Right ventricle myocardium inferior (tissue), 1 donor: ENCODE results near the gene HABP2. TPM values are rescaled to one million over a fixed set of nuclear protein-coding genes. Genes with fewer than 3 reads are reported as not detected.

Experiments used
- ATAC-seq: fragments of 200-7000 bp; cut with Tn5 transposase; one replicate; pipeline ENCODE4 v1.9.1; 2020; ENCODE audit warnings: mild to moderate bottlenecking, moderate library complexity
- DNase-seq: peaks from one replicate; pipeline ENCODE4 v3.0.0; 2021; ENCODE audit errors: missing footprints
- intact Hi-C: fragments of 100-400 bp; cut with DNase I; formaldehyde crosslinking; loops from one replicate; pipeline ENCODE4 v1.11.0; 2022
- total RNA-seq: library from RNA; stranded (reverse); fragmentation: NEBNext Ultra II Directional; extraction: Animal tissue kit (Norgen Biotek cat#: 25700); gene quantifications from one replicate; pipeline ENCODE4 v1.2.1, GENCODE V29; 2021
- donor health status: DM: no; HTN: yes; CAD: no; lungs with severe emphysema.

The HABP2 gene
- total RNA-seq, 1 donor from 2014 or later = not detected

- DNase-seq (no peak), ATAC-seq (no peak)
- intact Hi-C loops = no loop called here
These were observed 28.2 kb downstream of the HABP2 start for GRCh38 chr10:113581092-113581491.

DNA sequence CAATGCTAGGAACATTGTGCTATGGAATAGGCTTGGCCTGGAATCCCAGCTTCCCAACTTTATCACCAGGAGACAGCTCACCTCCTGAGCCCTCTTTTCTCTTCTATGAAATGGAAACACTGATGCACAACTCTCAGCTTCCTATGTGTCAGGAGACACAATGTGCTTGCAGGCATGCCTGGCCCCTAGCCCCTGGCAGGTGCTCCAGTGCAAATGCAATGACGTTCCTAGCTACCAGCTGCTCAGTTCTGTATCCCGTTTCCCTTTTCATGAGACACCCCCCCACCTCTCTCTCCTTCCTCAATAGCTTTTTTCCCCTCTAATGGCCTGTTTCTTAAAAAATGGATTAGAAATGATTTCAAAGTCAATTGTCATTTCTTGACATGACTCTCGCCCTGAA is 30.7 kb downstream of the HABP2 start:
- ATAC-seq (no peak), DNase-seq (no peak)
- intact Hi-C loops = no loop called here

DNA sequence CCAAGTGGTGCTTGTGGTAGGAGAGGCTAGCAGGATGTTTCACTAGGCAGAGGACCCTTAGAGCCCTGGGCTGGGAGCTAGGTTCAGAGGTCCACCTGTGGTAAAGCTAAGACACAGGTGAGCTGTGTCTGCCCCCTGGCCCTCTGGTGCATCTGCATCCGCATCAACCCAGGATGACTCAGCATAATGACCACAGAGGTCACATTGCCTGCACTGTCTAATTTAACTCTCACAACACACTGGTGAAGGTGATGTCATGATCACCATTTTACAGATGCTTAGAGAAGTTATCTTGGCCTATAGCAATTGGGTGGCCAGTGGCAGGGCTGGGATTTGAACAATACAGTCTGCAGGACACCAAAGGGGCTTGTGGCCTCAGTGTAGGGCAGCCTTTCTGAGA is 33.1 kb downstream of the HABP2 start:
- DNase-seq = no peak
- intact Hi-C loops = no loop called here
- peak; percentile 6 for ATAC-seq

DNA sequence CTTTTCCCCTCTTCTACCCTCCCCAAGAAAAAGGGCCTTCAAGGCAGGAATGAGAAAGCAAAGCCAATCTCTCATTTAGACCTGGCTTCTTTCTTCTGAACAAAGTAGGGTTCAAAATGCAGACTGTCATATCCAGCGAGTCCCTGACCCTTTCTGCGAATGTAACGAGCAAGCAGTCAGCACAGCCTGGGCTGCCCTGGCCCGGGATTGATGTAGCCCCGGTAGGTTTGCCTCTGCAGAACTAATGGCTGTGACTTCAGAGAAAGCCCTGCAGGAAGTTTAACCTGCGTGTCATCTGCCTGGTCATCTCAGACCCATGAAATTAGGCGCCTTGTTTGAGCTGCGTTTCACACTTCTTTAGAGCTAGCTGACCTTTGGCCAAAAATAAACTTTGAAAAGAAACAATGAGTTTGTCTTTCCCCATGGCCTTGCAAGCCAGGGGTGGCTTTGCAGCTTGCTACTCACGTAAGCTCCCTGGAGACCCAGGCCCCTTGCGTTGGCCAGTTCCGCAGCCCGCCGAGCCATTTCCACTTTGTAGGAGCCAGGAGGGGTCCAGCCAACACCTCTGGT is 36.4 kb downstream of the HABP2 start:
- no peak for DNase-seq
- ATAC-seq = no peak
- intact Hi-C loops = no loop called here

GRCh38 chr10:113590581-113590980 is 37.7 kb downstream of the HABP2 start:
- ATAC-seq (no peak), DNase-seq (no peak)
- intact Hi-C loops = no loop called here

- ATAC-seq (no peak), DNase-seq (no peak)
- intact Hi-C loops = no loop called here
These were observed 39.5 kb downstream of the HABP2 start for GRCh38 chr10:113592380-113592779.

DNA sequence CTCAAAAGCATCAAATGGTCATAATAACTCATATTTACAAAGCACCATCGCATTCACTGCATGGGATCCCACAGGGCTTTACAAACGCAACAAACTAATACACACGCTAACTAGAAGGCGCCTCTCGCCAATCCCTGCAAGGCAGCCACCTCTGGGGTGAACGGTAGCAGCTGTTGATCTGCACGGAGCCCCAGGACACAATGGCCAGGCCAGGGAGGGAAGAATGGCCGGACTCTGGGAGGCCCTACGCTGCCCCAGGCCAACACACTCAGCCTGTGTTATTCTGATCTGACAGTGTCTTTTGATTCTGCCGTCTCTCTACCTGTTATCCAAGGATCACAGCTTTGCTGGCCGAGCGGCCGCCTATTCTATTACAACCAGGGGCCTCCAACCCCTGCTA is 41.8 kb downstream of the HABP2 start:
- DNase-seq (no peak), ATAC-seq (no peak)
- intact Hi-C loops = no loop called here

DNA sequence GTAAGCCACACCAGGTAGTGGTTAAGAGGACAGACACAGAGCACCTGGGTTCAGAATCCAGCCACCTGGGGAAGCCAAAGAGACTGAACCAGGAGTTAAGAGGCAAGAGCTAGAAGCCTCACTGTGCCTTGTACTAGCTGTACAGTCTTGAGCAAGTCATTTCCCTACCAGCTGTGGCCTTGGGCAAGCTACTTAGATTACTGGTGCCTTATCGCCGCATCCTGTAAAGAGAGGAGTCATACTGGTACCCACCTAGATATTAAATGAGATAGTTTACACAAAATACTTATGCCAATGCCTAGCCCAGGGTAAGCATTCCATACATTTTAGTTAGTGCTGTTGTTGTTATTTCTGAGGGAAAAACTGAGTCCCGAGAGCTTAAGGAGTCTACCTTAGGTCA is 47.7 kb downstream of the HABP2 start:
- intact Hi-C loops = no loop called here
- DNase-seq (no peak), ATAC-seq (no peak)

DNA sequence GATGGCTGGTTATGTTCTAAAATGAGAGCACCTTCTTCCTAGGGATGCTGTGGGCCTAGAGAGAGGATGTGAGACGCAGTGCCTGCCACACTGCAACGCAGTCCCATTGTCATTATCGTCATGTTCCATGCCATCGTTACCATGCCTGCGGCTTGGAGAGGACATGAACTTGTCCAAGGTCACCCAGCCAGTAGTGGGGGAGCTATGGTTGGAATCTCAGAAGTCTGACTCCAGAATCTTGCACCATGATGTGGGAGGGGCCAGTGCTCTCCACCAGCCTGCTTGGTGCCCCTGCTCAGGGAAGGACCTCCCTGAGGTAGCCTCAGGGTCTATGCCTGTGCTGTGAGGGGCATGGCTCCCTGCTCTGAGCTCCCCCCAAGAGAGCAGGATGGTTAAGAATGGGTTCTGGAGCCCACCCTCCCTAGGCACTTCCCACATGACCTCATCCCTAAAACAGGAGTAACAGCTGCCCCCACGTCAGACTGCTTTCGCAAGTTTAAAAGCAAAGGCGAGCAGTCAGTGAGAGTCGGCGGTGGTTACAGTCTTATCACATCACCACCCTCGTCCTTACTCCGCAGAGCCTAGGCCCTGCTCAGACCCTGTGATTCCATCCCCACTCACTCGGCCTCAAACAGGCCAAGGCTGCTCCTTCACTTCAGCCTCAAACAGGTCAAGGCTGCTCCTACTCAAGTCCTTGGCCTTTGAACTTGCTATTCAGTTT is 50.4 kb downstream of the HABP2 start:
- ATAC-seq (peak; percentile 55), DNase-seq (no peak)
- intact Hi-C loops = no loop called here

- ATAC-seq (peak; percentile 38), DNase-seq (peak; percentile 73)
- intact Hi-C loops = no loop called here
These were observed 51.7 kb downstream of the HABP2 start for GRCh38 chr10:113604572-113604971.

GRCh38 chr10:113605268-113605978 is 52.6 kb downstream of the HABP2 start:
- ATAC-seq = peak; percentile 46
- DNase-seq = no peak
- intact Hi-C loops = no loop called here

- ATAC-seq = no peak
- DNase-seq = no peak
- intact Hi-C loops = no loop called here
These were observed 56.9 kb downstream of the HABP2 start for GRCh38 chr10:113609704-113610108.

DNA sequence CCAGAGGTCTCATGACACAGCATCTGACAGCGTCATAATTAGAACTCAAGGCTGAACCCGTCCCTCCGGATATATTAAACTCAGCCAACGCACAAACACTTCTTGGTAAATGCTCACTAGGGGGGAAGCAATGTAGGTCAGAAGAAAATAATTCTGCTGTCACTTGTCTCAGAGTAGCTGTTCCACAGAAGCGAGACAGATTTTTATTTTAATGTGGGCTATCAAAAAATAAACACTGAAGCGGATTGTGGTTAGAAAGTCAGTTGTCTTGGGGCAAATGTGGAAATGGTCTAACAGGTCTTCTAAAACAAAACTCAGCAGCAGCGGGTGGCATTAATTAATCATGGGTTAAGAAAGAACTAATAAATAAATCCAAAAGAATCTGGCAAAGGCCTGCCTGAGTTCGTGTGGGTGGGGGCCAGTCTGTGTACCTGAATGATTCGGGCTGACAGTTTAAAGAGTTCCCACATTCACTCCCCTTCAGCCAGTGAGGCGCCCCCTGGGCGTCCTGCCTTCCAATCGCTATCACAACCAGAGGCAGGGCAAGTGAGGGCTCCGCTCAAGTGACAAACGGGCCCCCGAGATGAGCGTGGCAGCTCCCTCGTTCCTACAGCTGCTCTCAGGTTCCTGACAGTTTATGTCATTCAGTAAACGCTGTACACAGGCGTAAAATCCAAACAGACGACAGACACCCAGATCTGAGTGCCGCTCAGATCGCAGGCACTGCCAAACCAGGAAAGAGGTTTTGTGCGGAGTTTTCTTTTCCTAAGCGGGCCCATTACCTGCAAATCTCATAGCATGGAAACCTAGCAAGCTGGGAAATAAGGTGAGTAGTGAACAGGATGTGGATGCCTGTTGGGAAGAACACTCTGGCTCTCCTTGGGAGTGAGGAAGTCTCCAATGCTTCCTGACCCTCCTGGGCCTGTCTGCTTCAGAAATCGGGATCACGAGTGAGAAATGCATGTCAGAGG is 58.1 kb downstream of the HABP2 start:
- DNase-seq (no peak), ATAC-seq (peak; percentile 18)
- intact Hi-C loops = no loop called here

GRCh38 chr10:113612154-113612553 is 59.3 kb downstream of the HABP2 start:
- intact Hi-C loops = loop anchor here (1.0 kb wide), 1 partner anchor 49 kb away; no protein-coding TSS in a partner anchor
- ATAC-seq = peak; percentile 75
- DNase-seq = no peak

DNA sequence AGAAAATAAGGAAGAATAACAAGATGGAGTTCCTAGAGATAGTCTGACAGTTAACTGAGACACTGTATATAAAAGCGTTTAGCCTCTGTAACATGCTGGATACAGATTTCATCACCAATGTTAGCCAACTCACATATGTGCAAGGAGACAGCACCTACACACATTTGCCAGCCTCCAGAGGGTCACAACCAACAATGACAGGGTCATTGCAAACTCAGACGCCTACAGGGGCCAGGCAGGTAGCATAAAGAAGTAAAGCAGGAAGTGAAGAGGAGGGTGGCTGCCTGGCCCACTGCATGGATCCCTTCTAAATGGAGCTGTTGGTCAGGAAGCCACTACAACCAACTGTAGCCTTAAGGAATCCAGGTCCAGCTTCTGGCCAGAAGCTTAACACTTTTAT is 60.6 kb downstream of the HABP2 start:
- no peak for DNase-seq
- ATAC-seq = no peak
- intact Hi-C loops = no loop called here

- DNase-seq = no peak
- intact Hi-C loops = no loop called here
- ATAC-seq = no peak
These were observed 61.3 kb downstream of the HABP2 start for GRCh38 chr10:113613977-113614690.

- intact Hi-C loops = no loop called here
- DNase-seq (no peak), ATAC-seq (no peak)
These were observed 63.6 kb downstream of the HABP2 start for GRCh38 chr10:113616244-113617074.

DNA sequence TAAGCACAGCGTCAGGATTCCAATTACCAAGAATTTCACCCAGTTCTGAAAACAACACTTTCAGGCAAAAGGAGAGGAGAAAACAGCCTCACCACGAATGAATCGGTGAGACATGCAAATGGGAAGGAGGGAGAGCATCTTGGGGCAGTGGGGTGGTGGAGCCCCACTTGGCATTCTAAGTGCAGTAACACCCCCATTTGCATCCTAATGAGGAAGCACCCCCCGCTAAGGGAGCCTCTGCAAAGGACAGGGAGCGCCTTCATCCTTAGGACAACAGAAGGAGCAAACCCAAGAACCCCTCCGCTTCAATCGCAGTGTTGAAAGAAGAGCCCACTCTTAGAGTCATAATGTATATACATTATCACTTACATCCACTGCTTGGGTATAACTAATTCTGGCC is 64.2 kb downstream of the HABP2 start:
- no peak for ATAC-seq
- intact Hi-C loops = no loop called here

More for the DNA sequence above, 64.2 kb downstream of the HABP2 start:
- no peak for DNase-seq
